Measurements from ENCODE around the gene BRF1. TPM values are rescaled to one million over a fixed set of nuclear protein-coding genes. Genes with fewer than 3 reads are reported as not detected.
"Not testable (repeated sequence)": the region's sequence is repeated elsewhere in the genome, so short reads cannot be mapped to it uniquely, and the experiment has no call there.

The BRF1 gene
- total and polyA plus RNA-seq, 3 donors from 2014 or later, result 30.3 to 112 (median 95.3) TPM

DNA sequence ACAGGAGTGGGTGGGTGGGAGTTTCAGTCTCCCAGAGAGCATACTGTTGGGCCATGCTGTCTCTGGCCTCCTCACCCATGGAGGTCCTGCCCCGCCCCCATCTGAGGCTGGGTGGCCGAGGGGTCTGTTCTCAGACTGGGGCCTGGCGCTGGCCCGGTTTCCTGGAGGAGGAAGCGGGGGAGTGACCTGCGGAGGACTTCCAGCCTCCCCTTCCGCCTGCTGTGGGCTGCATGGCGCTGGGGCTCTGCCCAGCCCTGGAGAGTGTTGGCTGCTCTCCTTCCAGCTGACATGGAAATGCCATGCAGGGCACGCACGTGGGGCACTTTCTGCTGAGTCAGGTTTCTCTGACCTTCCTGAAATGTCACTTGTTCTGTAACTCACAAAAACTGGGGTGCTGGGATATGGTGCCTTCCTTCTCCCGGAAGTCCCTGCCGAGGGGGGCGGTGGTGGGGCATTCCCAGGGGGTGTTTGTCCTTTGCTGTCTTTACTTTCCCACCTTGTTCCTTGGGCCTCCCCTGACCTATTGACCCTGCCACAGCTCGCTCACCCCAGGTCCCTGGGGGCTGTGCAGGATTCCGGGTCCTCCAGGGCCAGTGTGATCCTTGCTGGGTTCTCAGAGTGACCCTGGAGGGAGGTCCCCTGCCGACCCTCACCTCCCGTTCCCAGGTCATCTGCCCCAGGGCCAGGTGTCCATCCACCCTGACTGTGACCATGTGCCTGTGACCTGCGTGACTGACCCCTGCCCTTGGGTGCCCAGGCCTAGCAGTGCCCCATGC, 37.4 kb upstream of the BRF1 start:
- Histone ChIP-seq H3K9me3 (no peaks in the 10 kb centered on the region), H3K27ac (no peak overlapping the region), H3K27me3 (no peaks in the 10 kb centered on the region), H3K4me3 (no peak overlapping the region), H3K4me1 (peaks cover 31% of the 10 kb centered on the region), H3K36me3 (ENCODE audit: low read depth, missing control alignments) (no peaks in the 10 kb centered on the region)
- intact Hi-C loops (cut with DNase I; ENCODE audit: low total_unique reads), result no loop called here
- 65 to 76% methylated on average over 16 to 18 of the region's 18 CpGs for WGBS, 2 donors
- peak; percentile 66 for DNase-seq
- TF ChIP-seq CTCF (IDR thresholded peaks at IDR 0.05) (no peak), POLR2A (IDR thresholded peaks at IDR 0.05) (no peak)

DNA sequence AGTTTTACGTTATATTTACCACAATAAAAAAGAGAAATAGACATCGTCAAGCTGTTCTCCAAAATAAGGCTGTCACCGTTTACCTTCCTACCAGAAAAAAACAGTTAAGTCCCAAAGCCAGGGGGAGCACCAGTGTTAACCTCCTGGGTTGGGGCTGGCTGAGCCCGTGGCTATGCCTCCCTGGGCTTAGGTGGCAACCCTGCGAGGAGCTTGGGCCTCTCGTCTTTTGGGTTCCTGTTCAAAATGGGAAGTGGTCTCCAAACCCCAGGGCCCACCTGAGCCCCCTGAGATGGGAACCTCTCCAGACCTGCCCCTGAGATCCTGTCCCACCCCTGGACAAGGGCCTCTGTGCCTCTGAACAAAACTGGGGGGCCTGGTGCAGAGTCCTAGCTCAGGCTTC, 36.6 kb upstream of the BRF1 start:
- H3K36me3 ChIP-seq (ENCODE audit: low read depth, missing control alignments), result no peaks in the 10 kb centered on the region
- WGBS, 2 donors, result 84 to 92% methylated on average over 6 of the region's 6 CpGs
- intact Hi-C loops (cut with DNase I; ENCODE audit: low total_unique reads), result no loop called here
- no peak for TF ChIP-seq POLR2A (IDR thresholded peaks at IDR 0.05)
- TF ChIP-seq CTCF (IDR thresholded peaks at IDR 0.05), result no peak
- no peak for DNase-seq
- no peak overlapping the region for H3K4me3 ChIP-seq
- H3K4me1 ChIP-seq, result peaks cover 31% of the 10 kb centered on the region
- H3K9me3 ChIP-seq, result no peaks in the 10 kb centered on the region
- no peaks in the 10 kb centered on the region for H3K27me3 ChIP-seq
- no peak overlapping the region for H3K27ac ChIP-seq

- H3K27ac ChIP-seq, result peak overlapping the region in 1 of 2 donors; percentile 43
Observed at GRCh38 chr14:105336477-105337287, 35.9 kb upstream of the BRF1 start.

GRCh38 chr14:105335735-105336476, 35.1 kb upstream of the BRF1 start:
- peak; percentile 83 for DNase-seq
- H3K4me1 ChIP-seq, result peaks cover 31% of the 10 kb centered on the region
- H3K4me3 ChIP-seq, result no peak overlapping the region
- H3K36me3 ChIP-seq (ENCODE audit: low read depth, missing control alignments), result no peaks in the 10 kb centered on the region
- WGBS, 2 donors, result 40 to 71% methylated on average over 17 to 33 of the region's 33 CpGs
- H3K27ac ChIP-seq, result peak overlapping the region; percentile 43 to 55
- no peaks in the 10 kb centered on the region for H3K27me3 ChIP-seq
- TF ChIP-seq CTCF (IDR thresholded peaks at IDR 0.05), result no peak
- no peak for TF ChIP-seq POLR2A (IDR thresholded peaks at IDR 0.05)
- H3K9me3 ChIP-seq, result no peaks in the 10 kb centered on the region
- intact Hi-C loops (cut with DNase I; ENCODE audit: low total_unique reads), result no loop called here

More at GRCh38 chr14:105336477-105337287, 35.9 kb upstream of the BRF1 start:
- DNase-seq, result no peak
- no peaks in the 10 kb centered on the region for H3K27me3 ChIP-seq
- TF ChIP-seq POLR2A (IDR thresholded peaks at IDR 0.05) (no peak), CTCF (IDR thresholded peaks at IDR 0.05) (no peak)
- no peaks in the 10 kb centered on the region for H3K36me3 ChIP-seq (ENCODE audit: low read depth, missing control alignments)
- intact Hi-C loops (cut with DNase I; ENCODE audit: low total_unique reads), result no loop called here
- H3K4me1 ChIP-seq, result peaks cover 31% of the 10 kb centered on the region
- WGBS, 2 donors, result 68 to 83% methylated on average over 26 of the region's 26 CpGs
- no peak overlapping the region for H3K4me3 ChIP-seq
- H3K9me3 ChIP-seq, result no peaks in the 10 kb centered on the region

DNA sequence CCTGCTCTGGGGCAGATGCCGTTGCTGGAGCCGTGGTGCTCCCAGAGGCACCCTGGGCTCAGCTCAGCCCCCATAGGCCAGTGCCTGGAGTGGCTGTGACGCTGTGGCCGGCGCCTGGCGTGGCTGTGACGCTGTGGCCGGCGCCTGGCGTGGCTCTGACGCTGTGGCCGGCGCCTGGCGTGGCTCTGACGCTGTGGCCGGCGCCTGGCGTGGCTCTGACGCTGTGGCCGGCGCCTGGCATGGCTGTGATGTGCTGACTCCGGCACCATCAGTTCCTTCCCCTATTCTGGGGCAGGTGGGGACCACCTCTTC, 34.4 kb upstream of the BRF1 start:
- DNase-seq; H3K4me3 ChIP-seq; H3K9me3 ChIP-seq; H3K27me3 ChIP-seq; intact Hi-C loops (cut with DNase I; ENCODE audit: low total_unique reads); H3K36me3 ChIP-seq (ENCODE audit: low read depth, missing control alignments): not testable (repeated sequence)
- Histone ChIP-seq H3K4me1 (peaks cover 31% of the 10 kb centered on the region), H3K27ac (peak overlapping the region; percentile 43 to 55)
- WGBS, 2 donors, result 93 to 100% methylated on average over 6 to 12 of the region's 22 CpGs

All from testis (tissue), 3 donors.